ENCODE results near the gene LIMD2.

The LIMD2 gene

GRCh38 chr17:63675607-63676546 lies 24.0 kb downstream of the LIMD2 start (continued):
- TF ChIP-seq, protein P1, sequence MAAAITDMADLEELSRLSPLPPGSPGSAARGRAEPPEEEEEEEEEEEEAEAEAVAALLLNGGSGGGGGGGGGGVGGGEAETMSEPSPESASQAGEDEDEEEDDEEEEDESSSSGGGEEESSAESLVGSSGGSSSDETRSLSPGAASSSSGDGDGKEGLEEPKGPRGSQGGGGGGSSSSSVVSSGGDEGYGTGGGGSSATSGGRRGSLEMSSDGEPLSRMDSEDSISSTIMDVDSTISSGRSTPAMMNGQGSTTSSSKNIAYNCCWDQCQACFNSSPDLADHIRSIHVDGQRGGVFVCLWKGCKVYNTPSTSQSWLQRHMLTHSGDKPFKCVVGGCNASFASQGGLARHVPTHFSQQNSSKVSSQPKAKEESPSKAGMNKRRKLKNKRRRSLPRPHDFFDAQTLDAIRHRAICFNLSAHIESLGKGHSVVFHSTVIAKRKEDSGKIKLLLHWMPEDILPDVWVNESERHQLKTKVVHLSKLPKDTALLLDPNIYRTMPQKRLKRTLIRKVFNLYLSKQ (tag by site-specific recombination; IDR thresholded peaks at IDR 0.05; ENCODE audit: borderline replicate concordance) = no peak
- TF ChIP-seq, protein P2, sequence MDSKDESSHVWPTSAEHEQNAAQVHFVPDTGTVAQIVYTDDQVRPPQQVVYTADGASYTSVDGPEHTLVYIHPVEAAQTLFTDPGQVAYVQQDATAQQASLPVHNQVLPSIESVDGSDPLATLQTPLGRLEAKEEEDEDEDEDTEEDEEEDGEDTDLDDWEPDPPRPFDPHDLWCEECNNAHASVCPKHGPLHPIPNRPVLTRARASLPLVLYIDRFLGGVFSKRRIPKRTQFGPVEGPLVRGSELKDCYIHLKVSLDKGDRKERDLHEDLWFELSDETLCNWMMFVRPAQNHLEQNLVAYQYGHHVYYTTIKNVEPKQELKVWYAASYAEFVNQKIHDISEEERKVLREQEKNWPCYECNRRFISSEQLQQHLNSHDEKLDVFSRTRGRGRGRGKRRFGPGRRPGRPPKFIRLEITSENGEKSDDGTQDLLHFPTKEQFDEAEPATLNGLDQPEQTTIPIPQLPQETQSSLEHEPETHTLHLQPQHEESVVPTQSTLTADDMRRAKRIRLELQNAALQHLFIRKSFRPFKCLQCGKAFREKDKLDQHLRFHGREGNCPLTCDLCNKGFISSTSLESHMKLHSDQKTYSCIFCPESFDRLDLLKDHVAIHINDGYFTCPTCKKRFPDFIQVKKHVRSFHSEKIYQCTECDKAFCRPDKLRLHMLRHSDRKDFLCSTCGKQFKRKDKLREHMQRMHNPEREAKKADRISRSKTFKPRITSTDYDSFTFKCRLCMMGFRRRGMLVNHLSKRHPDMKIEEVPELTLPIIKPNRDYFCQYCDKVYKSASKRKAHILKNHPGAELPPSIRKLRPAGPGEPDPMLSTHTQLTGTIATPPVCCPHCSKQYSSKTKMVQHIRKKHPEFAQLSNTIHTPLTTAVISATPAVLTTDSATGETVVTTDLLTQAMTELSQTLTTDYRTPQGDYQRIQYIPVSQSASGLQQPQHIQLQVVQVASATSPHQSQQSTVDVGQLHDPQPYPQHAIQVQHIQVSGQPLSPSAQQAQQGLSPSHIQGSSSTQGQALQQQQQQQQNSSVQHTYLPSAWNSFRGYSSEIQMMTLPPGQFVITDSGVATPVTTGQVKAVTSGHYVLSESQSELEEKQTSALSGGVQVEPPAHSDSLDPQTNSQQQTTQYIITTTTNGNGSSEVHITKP (tag by site-specific recombination; IDR thresholded peaks at IDR 0.05) = peak; percentile 76; the same call in 1 of the 2 replicates
- TF ChIP-seq ZXDB (tag by site-specific recombination; IDR thresholded peaks at IDR 0.05) (peak; percentile 60), ZNF48 (tag by site-specific recombination; IDR thresholded peaks at IDR 0.05) (no peak), ZNF335 (tag by site-specific recombination; conservative IDR thresholded peaks at IDR 0.05) (peak; percentile 64), TCF7L2 (IDR thresholded peaks at IDR 0.05; ENCODE audit: borderline replicate concordance, low read depth, low read length) (no peak), ZNF433 (tag by site-specific recombination; IDR thresholded peaks at IDR 0.05; ENCODE audit: low read depth) (no peak), ZNF366 (tag by site-specific recombination; conservative IDR thresholded peaks at IDR 0.05) (no peak), ZNF514 (tag by site-specific recombination; IDR thresholded peaks at IDR 0.05) (no peak), ZNF610 (tag by site-specific recombination; IDR thresholded peaks at IDR 0.05; ENCODE audit: borderline replicate concordance) (no peak), ZBTB20 (tag by site-specific recombination; IDR thresholded peaks at IDR 0.05) (peak; percentile 58), TRIM28 (IDR thresholded peaks at IDR 0.05; ENCODE audit: borderline replicate concordance, low read length) (peak; percentile 95), ZNF747 (tag by site-specific recombination; IDR thresholded peaks at IDR 0.05) (no peak), ZNF580 (tag by site-specific recombination; IDR thresholded peaks at IDR 0.05) (no peak), ZNF660 (tag by site-specific recombination; IDR thresholded peaks at IDR 0.05) (peak; percentile 79; the same call in 1 of the 2 replicates), ZNF600 (tag by site-specific recombination; IDR thresholded peaks at IDR 0.05) (peak; percentile 79), ZNF670 (tag by site-specific recombination; IDR thresholded peaks at IDR 0.05; ENCODE audit: low read depth) (no peak), ZNF248 (tag by site-specific recombination; IDR thresholded peaks at IDR 0.05) (no peak), ZBTB17 (tag by site-specific recombination; IDR thresholded peaks at IDR 0.05) (peak; percentile 78), ZSCAN30 (tag by site-specific recombination; IDR thresholded peaks at IDR 0.05) (peak; percentile 50; the same call in 1 of the 2 replicates), ZNF341 (tag by site-specific recombination; IDR thresholded peaks at IDR 0.05; ENCODE audit: low read depth) (peak; percentile 86), KLF17 (tag by site-specific recombination; IDR thresholded peaks at IDR 0.05) (no peak), ZNF707 (tag by site-specific recombination; IDR thresholded peaks at IDR 0.05) (no peak)
- TF ChIP-seq, protein P3, sequence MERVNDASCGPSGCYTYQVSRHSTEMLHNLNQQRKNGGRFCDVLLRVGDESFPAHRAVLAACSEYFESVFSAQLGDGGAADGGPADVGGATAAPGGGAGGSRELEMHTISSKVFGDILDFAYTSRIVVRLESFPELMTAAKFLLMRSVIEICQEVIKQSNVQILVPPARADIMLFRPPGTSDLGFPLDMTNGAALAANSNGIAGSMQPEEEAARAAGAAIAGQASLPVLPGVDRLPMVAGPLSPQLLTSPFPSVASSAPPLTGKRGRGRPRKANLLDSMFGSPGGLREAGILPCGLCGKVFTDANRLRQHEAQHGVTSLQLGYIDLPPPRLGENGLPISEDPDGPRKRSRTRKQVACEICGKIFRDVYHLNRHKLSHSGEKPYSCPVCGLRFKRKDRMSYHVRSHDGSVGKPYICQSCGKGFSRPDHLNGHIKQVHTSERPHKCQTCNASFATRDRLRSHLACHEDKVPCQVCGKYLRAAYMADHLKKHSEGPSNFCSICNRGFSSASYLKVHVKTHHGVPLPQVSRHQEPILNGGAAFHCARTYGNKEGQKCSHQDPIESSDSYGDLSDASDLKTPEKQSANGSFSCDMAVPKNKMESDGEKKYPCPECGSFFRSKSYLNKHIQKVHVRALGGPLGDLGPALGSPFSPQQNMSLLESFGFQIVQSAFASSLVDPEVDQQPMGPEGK (tag by site-specific recombination; IDR thresholded peaks at IDR 0.05) = peak; percentile 36; the same call in 1 of the 2 replicates
- TF ChIP-seq, protein P4, sequence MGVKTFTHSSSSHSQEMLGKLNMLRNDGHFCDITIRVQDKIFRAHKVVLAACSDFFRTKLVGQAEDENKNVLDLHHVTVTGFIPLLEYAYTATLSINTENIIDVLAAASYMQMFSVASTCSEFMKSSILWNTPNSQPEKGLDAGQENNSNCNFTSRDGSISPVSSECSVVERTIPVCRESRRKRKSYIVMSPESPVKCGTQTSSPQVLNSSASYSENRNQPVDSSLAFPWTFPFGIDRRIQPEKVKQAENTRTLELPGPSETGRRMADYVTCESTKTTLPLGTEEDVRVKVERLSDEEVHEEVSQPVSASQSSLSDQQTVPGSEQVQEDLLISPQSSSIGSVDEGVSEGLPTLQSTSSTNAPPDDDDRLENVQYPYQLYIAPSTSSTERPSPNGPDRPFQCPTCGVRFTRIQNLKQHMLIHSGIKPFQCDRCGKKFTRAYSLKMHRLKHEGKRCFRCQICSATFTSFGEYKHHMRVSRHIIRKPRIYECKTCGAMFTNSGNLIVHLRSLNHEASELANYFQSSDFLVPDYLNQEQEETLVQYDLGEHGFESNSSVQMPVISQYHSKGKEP (tag by site-specific recombination; IDR thresholded peaks at IDR 0.05) = peak; percentile 67; the same call in 1 of the 2 replicates
